ENCODE results near the gene FMNL1. TPM values are rescaled to one million over a fixed set of nuclear protein-coding genes. Genes with fewer than 3 reads are reported as not detected.

FMNL1 gene
- total RNA-seq, 1 experiment from 2014 or later: 20.0 TPM

DNA sequence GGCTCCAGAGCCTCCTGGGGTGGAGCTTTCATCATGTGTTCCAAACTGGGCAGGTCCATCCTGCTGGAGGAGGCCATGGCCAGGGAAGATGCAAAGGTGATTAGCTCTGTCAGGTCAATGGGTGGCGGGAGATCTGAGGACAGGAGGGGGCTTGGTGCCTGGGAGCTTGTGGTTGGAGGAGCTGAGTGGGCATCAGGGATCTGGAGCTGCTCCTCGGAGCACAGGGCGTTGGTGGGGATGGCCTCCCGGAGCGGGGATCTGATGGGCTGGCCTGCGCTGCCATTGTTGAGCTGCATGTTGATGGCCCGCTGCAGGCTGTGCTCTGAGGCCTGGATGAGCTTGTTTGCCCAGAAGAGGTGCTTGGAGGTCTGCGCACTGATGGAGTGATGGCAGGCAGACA lies 33.7 kb downstream of the FMNL1 start:
- POLR2A ChIA-PET: interaction anchor here (0.5 kb wide), 1 partner anchor 287 kb away, joined by 3 read pairs; the partner anchor contains the start of gene C1QL1
- TF ChIP-seq SIN3A (IDR thresholded peaks at IDR 0.05; ENCODE audit: borderline replicate concordance, insufficient read depth, low read depth, low read length) (no peak), TCF7L2 (IDR thresholded peaks at IDR 0.05; ENCODE audit: low read depth, low read length) (no peak), POLR2AphosphoS5 (IDR thresholded peaks at IDR 0.05; ENCODE audit: low read depth, low read length) (no peak)
- TF ChIP-seq, protein P1, sequence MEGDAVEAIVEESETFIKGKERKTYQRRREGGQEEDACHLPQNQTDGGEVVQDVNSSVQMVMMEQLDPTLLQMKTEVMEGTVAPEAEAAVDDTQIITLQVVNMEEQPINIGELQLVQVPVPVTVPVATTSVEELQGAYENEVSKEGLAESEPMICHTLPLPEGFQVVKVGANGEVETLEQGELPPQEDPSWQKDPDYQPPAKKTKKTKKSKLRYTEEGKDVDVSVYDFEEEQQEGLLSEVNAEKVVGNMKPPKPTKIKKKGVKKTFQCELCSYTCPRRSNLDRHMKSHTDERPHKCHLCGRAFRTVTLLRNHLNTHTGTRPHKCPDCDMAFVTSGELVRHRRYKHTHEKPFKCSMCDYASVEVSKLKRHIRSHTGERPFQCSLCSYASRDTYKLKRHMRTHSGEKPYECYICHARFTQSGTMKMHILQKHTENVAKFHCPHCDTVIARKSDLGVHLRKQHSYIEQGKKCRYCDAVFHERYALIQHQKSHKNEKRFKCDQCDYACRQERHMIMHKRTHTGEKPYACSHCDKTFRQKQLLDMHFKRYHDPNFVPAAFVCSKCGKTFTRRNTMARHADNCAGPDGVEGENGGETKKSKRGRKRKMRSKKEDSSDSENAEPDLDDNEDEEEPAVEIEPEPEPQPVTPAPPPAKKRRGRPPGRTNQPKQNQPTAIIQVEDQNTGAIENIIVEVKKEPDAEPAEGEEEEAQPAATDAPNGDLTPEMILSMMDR (IDR thresholded peaks at IDR 0.05): no peak
- TF ChIP-seq, protein P2, sequence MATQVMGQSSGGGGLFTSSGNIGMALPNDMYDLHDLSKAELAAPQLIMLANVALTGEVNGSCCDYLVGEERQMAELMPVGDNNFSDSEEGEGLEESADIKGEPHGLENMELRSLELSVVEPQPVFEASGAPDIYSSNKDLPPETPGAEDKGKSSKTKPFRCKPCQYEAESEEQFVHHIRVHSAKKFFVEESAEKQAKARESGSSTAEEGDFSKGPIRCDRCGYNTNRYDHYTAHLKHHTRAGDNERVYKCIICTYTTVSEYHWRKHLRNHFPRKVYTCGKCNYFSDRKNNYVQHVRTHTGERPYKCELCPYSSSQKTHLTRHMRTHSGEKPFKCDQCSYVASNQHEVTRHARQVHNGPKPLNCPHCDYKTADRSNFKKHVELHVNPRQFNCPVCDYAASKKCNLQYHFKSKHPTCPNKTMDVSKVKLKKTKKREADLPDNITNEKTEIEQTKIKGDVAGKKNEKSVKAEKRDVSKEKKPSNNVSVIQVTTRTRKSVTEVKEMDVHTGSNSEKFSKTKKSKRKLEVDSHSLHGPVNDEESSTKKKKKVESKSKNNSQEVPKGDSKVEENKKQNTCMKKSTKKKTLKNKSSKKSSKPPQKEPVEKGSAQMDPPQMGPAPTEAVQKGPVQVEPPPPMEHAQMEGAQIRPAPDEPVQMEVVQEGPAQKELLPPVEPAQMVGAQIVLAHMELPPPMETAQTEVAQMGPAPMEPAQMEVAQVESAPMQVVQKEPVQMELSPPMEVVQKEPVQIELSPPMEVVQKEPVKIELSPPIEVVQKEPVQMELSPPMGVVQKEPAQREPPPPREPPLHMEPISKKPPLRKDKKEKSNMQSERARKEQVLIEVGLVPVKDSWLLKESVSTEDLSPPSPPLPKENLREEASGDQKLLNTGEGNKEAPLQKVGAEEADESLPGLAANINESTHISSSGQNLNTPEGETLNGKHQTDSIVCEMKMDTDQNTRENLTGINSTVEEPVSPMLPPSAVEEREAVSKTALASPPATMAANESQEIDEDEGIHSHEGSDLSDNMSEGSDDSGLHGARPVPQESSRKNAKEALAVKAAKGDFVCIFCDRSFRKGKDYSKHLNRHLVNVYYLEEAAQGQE (IDR thresholded peaks at IDR 0.05; ENCODE audit: insufficient read depth in 1 of 2, low read depth in 2 of 2, low read length in 1 of 2): no peak
- no peak overlapping the region for H3K4me3 ChIP-seq (ENCODE audit: low read depth in 2 of 2, low read length in 2 of 2)
- H3K27ac ChIP-seq (ENCODE audit: low read length): no peak overlapping the region
- no peaks in the 10 kb centered on the region for H3K36me3 ChIP-seq (ENCODE audit: control insufficient read depth, insufficient read depth, low read length)
- DNase-seq (ENCODE audit: low read depth, low spot score) (no peak), ATAC-seq (no peak)
- no peaks in the 10 kb centered on the region for H3K27me3 ChIP-seq (ENCODE audit: control insufficient read depth, insufficient read depth, low read length)
- H3K4me1 ChIP-seq (ENCODE audit: control insufficient read depth, insufficient read depth, low read length): no peaks in the 10 kb centered on the region
- no TSS peak for BruUV-seq (replicated peaks)
- CTCF ChIA-PET: interaction anchor here (0.5 kb wide), 1 partner anchor 51 kb away, joined by 3 read pairs; no protein-coding TSS in a partner anchor
- H3K9me3 ChIP-seq (ENCODE audit: control insufficient read depth, insufficient read depth, low read depth, low read length): no peaks in the 10 kb centered on the region
- intact Hi-C loops (cut with micrococcal nuclease; ENCODE audit: unreplicated experiment): no loop called here
- in situ Hi-C loops (cut with HindIII; ENCODE audit: low pct_unique_long_range_greater_than_20kb, low sequenced_read_pairs): no loop called here

DNA sequence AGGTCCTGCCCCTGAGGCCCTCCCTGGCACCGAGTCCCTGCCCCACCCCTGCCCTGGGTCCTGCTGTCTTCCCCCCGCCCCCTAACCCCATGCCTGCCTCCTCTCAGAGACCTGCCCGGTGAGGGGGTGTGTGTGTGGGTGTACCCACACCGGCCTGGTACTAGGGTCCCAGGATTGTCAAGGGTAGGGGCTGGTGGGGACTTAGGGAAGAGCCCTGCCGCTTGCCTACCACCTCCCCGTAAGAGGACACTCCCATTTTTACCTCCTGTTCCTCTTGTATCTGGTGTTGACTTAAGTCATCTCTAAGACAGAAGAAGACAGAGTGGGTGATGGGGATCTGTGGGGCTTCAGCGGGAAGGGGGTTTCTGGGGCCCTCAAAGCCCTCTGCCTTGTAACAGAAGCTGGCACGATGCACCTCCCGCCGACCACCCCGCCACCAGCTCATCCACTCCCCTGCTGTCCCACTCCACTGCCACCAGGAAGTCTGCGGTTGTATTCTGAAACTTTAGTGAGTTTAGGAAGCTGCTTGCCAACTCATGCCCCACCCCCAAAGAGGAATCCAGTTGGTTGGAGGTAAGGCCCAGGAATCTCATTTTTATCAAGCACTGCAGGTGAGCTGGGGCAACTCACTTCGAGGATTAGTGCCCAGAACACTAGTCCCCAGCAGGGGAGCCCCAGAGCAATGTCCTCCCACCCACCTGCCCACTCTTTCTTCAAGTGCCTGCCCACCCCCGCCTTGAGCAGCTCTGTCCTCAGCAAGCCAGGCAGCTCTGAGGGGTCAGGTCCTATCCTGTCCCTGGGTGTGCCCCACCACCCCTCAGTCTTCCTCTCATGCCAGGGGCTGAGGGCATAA lies 34.7 kb downstream of the FMNL1 start:
- peaks cover 3% of the 10 kb centered on the region for H3K4me1 ChIP-seq (ENCODE audit: control insufficient read depth, insufficient read depth, low read length)
- no peaks in the 10 kb centered on the region for H3K27me3 ChIP-seq (ENCODE audit: control insufficient read depth, insufficient read depth, low read length)
- H3K36me3 ChIP-seq (ENCODE audit: control insufficient read depth, insufficient read depth, low read length): no peaks in the 10 kb centered on the region
- POLR2A ChIA-PET: no interaction called here
- H3K4me3 ChIP-seq (ENCODE audit: low read depth in 2 of 2, low read length in 2 of 2): no peak overlapping the region
- BruUV-seq (replicated peaks): no TSS peak
- H3K9me3 ChIP-seq (ENCODE audit: control insufficient read depth, insufficient read depth, low read depth, low read length): no peaks in the 10 kb centered on the region
- H3K27ac ChIP-seq (ENCODE audit: low read length): no peak overlapping the region
- intact Hi-C loops (cut with micrococcal nuclease; ENCODE audit: unreplicated experiment): no loop called here
- TF ChIP-seq SIN3A (IDR thresholded peaks at IDR 0.05; ENCODE audit: borderline replicate concordance, insufficient read depth, low read depth, low read length): no peak
- ATAC-seq: no peak
- DNase-seq (ENCODE audit: low read depth, low spot score): no peak
- in situ Hi-C loops (cut with HindIII; ENCODE audit: low pct_unique_long_range_greater_than_20kb, low sequenced_read_pairs): no loop called here
- CTCF ChIA-PET: no interaction called here

DNA sequence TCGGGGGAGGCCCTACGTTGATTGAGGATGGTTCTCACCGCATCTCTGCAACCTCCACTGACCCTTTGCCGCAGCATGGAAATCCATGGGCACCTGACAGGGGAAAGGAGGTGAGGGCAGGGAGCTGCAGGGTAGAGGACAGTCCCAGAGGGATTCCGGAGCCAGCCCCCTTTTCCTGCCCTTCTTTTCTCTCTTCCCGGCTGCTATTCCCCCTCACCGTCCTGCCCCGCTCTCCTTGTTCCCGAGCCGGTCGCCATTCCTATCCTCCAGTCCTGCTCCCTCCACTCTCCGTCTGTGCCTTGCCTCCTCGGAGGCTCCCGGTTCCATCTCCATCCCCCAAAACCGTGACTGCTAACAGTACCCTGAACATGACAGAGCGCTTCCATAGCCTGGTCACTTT lies 35.4 kb downstream of the FMNL1 start:
- ATAC-seq (no peak), DNase-seq (ENCODE audit: low read depth, low spot score) (no peak)
- intact Hi-C loops (cut with micrococcal nuclease; ENCODE audit: unreplicated experiment): no loop called here
- TF ChIP-seq, protein P2 (IDR thresholded peaks at IDR 0.05; ENCODE audit: insufficient read depth in 1 of 2, low read depth in 2 of 2, low read length in 1 of 2): no peak
- TF ChIP-seq, protein P1 (IDR thresholded peaks at IDR 0.05): no peak
- TF ChIP-seq POLR2AphosphoS5 (IDR thresholded peaks at IDR 0.05; ENCODE audit: low read depth, low read length): no peak
- no peak for TF ChIP-seq TCF7L2 (IDR thresholded peaks at IDR 0.05; ENCODE audit: low read depth, low read length)
- TF ChIP-seq SIN3A (IDR thresholded peaks at IDR 0.05; ENCODE audit: borderline replicate concordance, insufficient read depth, low read depth, low read length): no peak
- no TSS peak for BruUV-seq (replicated peaks)
- Histone ChIP-seq H3K27me3 (ENCODE audit: control insufficient read depth, insufficient read depth, low read length) (no peaks in the 10 kb centered on the region), H3K4me1 (ENCODE audit: control insufficient read depth, insufficient read depth, low read length) (peaks cover 6% of the 10 kb centered on the region), H3K36me3 (ENCODE audit: control insufficient read depth, insufficient read depth, low read length) (no peaks in the 10 kb centered on the region), H3K9me3 (ENCODE audit: control insufficient read depth, insufficient read depth, low read depth, low read length) (no peaks in the 10 kb centered on the region), H3K27ac (ENCODE audit: low read length) (no peak overlapping the region), H3K4me3 (ENCODE audit: low read depth in 2 of 2, low read length in 2 of 2) (no peak overlapping the region)
- CTCF ChIA-PET: no interaction called here
- POLR2A ChIA-PET: no interaction called here
- in situ Hi-C loops (cut with HindIII; ENCODE audit: low pct_unique_long_range_greater_than_20kb, low sequenced_read_pairs): no loop called here
